Spinal cord (tissue), 10 donors: Measurements from ENCODE around the gene ACTN4. TPM values are rescaled to one million over a fixed set of nuclear protein-coding genes. Genes with fewer than 3 reads are reported as not detected.

Source experiments
- DNase-seq, 6 donors: peaks; one replicate each; pipeline versions ENCODE4 v3.0.0 to v3.0.0-alpha.2; 2013 to 2015; ENCODE audit warnings: low spot score in 6 of 6, low read depth in 4 of 6
- H3K27ac ChIP-seq: one replicate; pipeline ENCODE4 v1.5.1; 2013; ENCODE audit warnings: low read depth, low read length, control low read depth
- H3K27me3 ChIP-seq: one replicate; pipeline ENCODE4 v1.6.1; 2013; ENCODE audit warnings: low read length; ENCODE audit not compliant: control insufficient read depth, insufficient read depth
- H3K36me3 ChIP-seq: one replicate; pipeline ENCODE4 v1.6.1; 2013; ENCODE audit warnings: low read length; ENCODE audit not compliant: control insufficient read depth, insufficient read depth
- H3K4me1 ChIP-seq: one replicate; pipeline ENCODE4 v1.6.1; 2013; ENCODE audit warnings: low read length; ENCODE audit not compliant: control insufficient read depth, insufficient read depth
- H3K4me3 ChIP-seq: one replicate; pipeline ENCODE4 v1.5.1; 2013; ENCODE audit warnings: low read depth, low read length, control low read depth
- H3K9me3 ChIP-seq: one replicate; pipeline ENCODE4 v1.6.1; 2013; ENCODE audit warnings: low read length; ENCODE audit not compliant: control insufficient read depth, insufficient read depth
- WGBS: methylation state at CpG from one replicate; pipeline ENCODE4 v1.1.5; 2013; ENCODE audit warnings: missing lambda C conversion rate; ENCODE audit not compliant: insufficient coverage; 5-methylcytosine and 5-hydroxymethylcytosine counted together
- polyA plus RNA-seq, 2 donors: library from polyadenylated mRNA; unstranded; fragments of 120-200 nt; gene quantifications; one replicate each; pipeline ENCODE4 v1.2.1, GENCODE V29; 2013; ENCODE audit not compliant: insufficient read length in 2 of 2
- total RNA-seq, 2 donors: library from RNA; depleted of rRNA in 1 of 2; stranded (reverse); fragments of 120-200 nt in 1 of 2; fragments of >200 nt in 1 of 2; gene quantifications; one replicate each; pipeline versions ENCODE4 v1.2.3 to v1.2.4, GENCODE V29; 2013 to 2014
- donor health status: healthy.

The ACTN4 gene
- total and polyA plus RNA-seq, 4 donors, result 103 to 297 (median 217) TPM

DNA sequence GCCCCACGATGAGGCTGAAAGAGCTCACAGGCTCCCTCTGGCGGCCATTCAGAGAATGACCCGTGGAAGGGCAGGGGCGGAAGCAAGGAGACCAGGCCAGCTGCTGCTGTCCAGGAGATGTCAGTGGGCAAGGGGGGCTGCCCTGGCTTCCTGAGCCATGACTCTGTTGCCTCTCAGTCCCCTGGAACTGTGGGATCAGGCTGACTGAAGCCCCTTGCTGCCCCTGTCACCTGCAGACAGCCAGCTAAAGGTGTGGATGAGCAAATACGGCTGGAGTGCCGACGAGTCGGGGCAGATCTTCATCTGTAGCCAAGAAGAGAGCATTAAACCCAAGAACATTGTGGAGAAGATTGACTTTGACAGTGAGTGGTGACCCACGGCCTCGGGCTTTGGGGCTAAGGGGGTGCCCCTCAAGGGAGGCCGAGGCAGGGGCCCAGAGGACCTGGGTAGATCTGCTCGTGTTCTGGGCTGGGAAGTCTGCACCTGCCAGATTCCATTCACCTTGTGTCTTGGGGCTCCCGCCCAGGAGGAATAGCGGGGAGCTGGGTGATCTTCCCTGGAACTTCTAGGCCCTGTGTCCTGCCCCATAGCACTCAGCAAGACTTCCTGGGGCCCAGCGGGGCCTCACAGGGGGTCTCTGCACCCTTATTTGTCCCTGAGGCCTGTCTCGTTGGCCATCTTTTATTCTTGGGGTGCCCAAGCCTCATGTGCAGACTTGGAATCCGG lies 12.5 kb upstream of the ACTN4 start:
- no peak overlapping the region for H3K4me3 ChIP-seq
- no peaks in the 10 kb centered on the region for H3K9me3 ChIP-seq
- no peak overlapping the region for H3K27ac ChIP-seq
- WGBS, result 72% methylated on average over 16 of the region's 17 CpGs
- no peaks in the 10 kb centered on the region for H3K27me3 ChIP-seq
- H3K4me1 ChIP-seq, result peaks cover 5% of the 10 kb centered on the region
- DNase-seq, result peak in 3 of 6 donors; percentile 65 to 88 (median 86)
- H3K36me3 ChIP-seq, result peaks cover 67% of the 10 kb centered on the region

DNA sequence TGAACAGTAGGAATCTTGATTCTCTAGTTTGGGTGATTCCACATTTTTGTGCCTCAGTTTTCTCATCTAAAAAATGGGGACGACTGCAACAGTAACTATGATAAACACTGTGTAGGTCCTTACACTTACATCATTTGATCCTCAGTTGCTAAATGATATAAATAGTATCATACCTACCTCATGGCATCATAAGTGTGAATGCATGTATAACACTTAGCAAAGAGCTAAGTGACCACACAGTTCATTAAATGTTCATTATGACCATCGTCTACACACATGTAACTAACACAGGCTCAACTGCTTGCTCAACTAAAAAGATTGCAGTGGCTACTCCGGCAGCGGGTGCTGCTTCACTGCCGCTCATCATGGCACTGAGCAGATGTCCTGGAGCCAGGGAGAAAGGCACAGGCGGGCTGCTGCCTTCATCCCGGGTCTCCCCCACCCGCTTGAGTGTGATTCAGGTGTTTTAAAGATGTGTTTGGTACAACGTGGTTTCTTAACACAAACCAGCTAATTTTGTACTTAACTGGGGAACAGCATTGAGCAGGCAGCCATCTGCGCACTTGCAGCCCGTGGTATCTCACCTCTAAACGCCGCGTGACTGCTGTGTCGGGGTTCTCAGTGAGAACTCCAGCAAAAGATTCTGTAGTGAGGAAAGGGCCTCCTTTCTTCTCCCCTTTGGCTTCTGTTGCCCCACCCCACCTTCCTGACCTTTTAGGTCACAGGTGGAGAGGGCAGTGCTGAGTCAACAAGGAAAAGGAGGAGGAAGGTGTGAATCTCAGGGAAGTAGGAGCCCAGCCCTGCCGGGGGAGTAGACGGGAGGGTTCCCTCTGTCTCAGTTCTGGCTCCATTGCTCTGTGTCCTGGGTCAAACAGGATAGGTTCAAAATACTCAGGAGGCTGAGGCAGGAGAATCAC lies 11.7 kb upstream of the ACTN4 start:
- no peaks in the 10 kb centered on the region for H3K27me3 ChIP-seq
- no peak overlapping the region for H3K27ac ChIP-seq
- no peak for DNase-seq
- H3K36me3 ChIP-seq, result peaks cover 61% of the 10 kb centered on the region
- WGBS, result 91% methylated on average over 6 of the region's 17 CpGs
- peaks cover 5% of the 10 kb centered on the region for H3K4me1 ChIP-seq
- H3K9me3 ChIP-seq, result no peaks in the 10 kb centered on the region
- H3K4me3 ChIP-seq, result no peak overlapping the region

DNA sequence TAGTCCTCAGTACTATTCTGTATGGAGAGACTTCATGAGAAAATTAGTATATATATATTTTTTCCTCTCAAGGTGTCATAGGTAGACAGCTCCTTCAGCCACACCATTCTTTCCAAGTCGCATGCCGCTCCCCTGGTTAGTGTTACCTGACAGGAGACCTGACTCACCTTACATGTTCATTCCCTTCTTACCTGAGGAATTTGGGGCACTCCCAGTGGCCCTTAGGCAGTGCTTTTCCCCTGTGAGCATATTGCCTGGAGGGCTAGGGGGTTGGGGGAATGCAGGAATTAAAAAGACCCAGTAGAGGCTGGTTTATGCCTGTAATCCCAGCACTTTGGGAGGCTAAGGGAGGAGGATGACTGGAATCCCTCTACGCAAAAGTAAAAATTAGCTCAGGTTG lies 9.0 kb upstream of the ACTN4 start:
- WGBS, result 85% methylated on average over 3 of the region's 3 CpGs
- H3K4me1 ChIP-seq, result peaks cover 5% of the 10 kb centered on the region
- H3K4me3 ChIP-seq, result no peak overlapping the region
- H3K27ac ChIP-seq, result no peak overlapping the region
- DNase-seq, result no peak
- H3K27me3 ChIP-seq, result no peaks in the 10 kb centered on the region
- no peaks in the 10 kb centered on the region for H3K9me3 ChIP-seq
- peaks cover 40% of the 10 kb centered on the region for H3K36me3 ChIP-seq

DNA sequence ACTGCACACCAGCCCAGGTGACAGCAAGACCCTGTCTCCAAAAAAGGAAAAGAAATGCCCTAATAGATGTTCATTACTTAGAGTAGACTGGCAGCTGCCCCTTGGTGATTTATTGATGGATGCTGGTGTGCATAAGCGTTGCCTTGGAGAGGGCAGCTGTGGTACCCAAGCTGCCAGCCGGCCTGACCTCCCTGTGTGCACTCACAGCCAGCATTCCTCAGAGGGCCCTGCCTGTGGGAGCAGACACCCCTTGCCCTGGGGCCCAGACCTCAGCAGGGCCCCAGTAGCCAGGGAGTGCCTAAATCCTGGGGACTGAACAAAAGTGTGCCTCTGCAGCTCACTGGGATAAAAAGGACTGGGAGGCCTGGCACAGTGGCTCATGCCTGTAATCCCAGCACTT lies 7.8 kb upstream of the ACTN4 start:
- Histone ChIP-seq H3K4me1 (peaks cover 4% of the 10 kb centered on the region), H3K4me3 (no peak overlapping the region), H3K36me3 (peaks cover 37% of the 10 kb centered on the region), H3K27ac (no peak overlapping the region), H3K27me3 (no peaks in the 10 kb centered on the region), H3K9me3 (no peaks in the 10 kb centered on the region)
- DNase-seq, result no peak
- 68% methylated on average over 2 of the region's 2 CpGs for WGBS

DNA sequence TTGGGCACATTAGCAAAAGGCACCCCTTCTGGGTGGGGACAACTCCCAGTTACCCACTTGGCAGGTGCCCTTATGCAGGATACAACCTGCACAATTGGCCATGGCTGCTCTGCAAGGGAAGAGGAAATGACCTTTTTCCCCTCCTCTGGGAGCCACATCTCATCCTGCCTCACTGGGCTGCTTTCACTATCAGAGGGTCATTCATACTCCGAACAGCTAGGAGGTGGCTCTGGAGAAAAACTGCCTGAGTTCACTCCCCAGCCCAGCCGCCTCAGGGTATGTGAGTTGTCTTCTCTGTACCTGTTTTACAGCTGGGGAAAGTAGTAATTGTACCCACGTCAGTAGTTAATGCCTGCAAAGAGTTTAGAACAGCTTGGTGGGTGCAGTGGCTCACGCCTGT lies 7.1 kb upstream of the ACTN4 start:
- 83% methylated on average over 2 of the region's 4 CpGs for WGBS
- H3K9me3 ChIP-seq, result no peaks in the 10 kb centered on the region
- H3K27ac ChIP-seq, result no peak overlapping the region
- H3K27me3 ChIP-seq, result no peaks in the 10 kb centered on the region
- no peak for DNase-seq
- peaks cover 31% of the 10 kb centered on the region for H3K36me3 ChIP-seq
- no peak overlapping the region for H3K4me3 ChIP-seq
- H3K4me1 ChIP-seq, result no peaks in the 10 kb centered on the region

DNA sequence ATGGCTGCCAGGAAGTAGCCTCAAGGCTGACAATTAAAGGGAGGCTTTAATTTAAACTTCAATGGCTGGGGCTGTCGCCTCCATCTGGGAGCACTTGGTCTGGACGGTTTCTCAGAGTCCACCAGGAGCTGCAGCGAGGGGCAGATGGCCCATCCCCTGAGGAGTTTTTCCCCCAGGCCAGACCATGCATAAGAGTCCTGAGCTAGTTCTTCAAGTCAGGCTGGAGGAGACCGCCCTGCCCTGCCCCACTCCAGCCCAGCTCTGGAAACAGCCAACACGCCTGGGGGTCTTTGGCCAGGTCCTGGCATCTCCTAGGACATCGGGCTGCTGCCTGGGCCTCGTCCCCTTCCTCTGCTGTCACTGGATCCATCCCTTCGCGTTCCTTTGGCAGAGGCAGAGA lies 5.3 kb upstream of the ACTN4 start:
- no peaks in the 10 kb centered on the region for H3K27me3 ChIP-seq
- H3K4me1 ChIP-seq, result peaks cover 4% of the 10 kb centered on the region
- peaks cover 16% of the 10 kb centered on the region for H3K36me3 ChIP-seq
- 54% methylated on average over 5 of the region's 9 CpGs for WGBS
- DNase-seq, result no peak
- H3K27ac ChIP-seq, result no peak overlapping the region
- H3K4me3 ChIP-seq, result no peak overlapping the region
- H3K9me3 ChIP-seq, result no peaks in the 10 kb centered on the region

DNA sequence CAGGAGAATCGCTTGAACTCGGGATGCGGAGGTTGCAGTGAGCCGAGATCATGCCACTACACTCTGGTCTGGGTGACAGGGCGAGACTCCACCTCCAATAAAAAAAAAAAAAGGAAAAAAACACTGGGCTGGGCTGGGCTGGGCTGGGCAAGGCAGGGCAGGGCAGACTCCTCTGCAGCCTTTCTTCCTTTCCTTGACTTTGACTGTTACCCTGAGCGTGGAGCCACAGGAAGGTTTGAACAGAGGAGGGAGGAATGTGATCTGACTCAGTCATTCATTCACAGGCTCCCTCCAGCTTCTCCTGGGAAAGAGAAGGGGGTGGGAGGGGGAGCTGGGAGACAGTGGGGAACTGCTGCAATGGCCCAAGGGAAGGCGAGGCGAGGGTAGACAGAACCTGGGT lies 2.7 kb upstream of the ACTN4 start:
- H3K27ac ChIP-seq, result no peak overlapping the region
- DNase-seq, result no peak
- no peak overlapping the region for H3K4me3 ChIP-seq
- peaks cover 3% of the 10 kb centered on the region for H3K36me3 ChIP-seq
- WGBS, result 97% methylated on average over 5 of the region's 8 CpGs
- H3K27me3 ChIP-seq, result no peaks in the 10 kb centered on the region
- H3K9me3 ChIP-seq, result no peaks in the 10 kb centered on the region
- H3K4me1 ChIP-seq, result peaks cover 14% of the 10 kb centered on the region

DNA sequence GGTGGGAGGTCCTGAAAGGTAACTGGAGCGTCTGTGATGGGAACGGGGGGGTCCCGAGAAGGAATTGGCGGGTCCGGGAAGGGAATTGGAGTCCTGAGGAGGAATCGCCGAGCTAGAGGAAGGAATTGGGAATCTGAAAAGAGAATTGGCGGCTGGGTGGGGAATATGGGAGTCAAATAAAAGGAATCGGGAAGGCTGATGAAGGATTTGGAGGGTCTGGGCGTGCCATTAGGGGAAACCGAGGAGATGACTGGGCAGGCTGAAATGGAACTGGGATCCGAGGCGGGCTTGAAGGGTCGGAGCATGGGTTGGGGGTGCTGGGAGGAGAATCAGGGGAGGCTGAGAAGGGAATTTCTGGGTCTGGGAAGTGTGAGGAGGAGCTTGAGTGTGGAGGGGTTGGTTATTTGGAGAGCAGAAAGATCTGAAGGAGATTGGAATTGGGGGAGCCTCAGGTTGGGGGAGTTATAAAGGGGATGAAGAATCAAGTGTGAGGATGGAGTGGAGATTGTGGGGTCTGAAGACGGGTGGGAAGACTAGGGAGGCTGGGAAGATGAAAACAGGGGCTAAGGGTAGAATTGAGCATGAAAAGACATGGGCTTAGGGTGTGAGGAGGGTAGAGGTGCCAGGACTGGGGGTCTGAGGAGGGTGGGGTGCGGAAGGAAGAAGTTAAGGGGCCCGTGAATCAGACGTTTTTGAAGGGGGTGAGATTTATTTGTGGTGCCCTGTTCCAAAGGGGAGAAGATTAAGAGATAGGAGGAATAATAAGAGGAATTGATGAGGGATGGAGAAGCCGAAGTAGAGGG lies 718 bp downstream of the ACTN4 start:
- no peaks in the 10 kb centered on the region for H3K9me3 ChIP-seq
- H3K4me3 ChIP-seq, result peak overlapping the region; percentile 87
- 0% methylated on average over 19 of the region's 19 CpGs for WGBS
- peak overlapping the region; percentile 85 for H3K27ac ChIP-seq
- peaks cover 4% of the 10 kb centered on the region for H3K36me3 ChIP-seq
- DNase-seq, result peak in 1 of 6 donors; percentile 53
- peaks cover 38% of the 10 kb centered on the region for H3K4me1 ChIP-seq
- H3K27me3 ChIP-seq, result no peaks in the 10 kb centered on the region

DNA sequence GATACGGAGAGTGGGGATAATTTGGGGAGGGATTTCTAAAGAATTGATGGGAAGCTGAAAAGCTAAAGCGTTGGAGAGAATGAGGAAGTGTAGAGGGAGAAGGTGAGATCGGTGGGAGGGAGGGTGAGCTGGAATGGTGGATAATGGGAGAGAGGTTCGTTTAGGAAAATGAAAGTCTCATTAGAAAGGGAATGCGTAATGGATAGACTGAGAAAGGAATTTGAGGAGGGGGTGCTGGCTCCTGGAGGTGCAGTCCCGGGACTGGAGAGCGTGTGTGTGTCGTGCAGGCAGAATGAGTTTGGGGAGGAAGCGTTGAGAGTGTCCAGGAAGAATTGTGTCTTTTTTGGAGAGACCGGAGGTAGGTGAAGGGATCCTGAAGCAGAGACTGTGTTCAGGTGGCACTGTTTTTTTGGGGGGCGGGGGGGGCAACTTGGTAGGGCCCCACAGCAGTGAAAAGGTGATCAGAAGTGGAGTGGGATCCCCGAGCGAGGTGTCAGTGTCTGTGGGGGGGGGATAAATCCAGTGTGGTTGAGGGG lies 1.4 kb downstream of the ACTN4 start:
- Histone ChIP-seq H3K4me3 (peak overlapping the region; percentile 87), H3K27ac (peak overlapping the region; percentile 85), H3K27me3 (no peaks in the 10 kb centered on the region), H3K4me1 (peaks cover 38% of the 10 kb centered on the region), H3K36me3 (peaks cover 4% of the 10 kb centered on the region), H3K9me3 (no peaks in the 10 kb centered on the region)
- WGBS, result 0% methylated on average over 12 of the region's 13 CpGs
- peak in 1 of 6 donors; percentile 21 for DNase-seq
